GM12892 (cell line): ENCODE data around the gene PCF11.

Experiments
- POLR2A ChIP-seq: IDR thresholded peaks from 2 replicates; pipeline ENCODE4 v1.6.1; 2011; ENCODE audit warnings: low read depth, low read length, control low read depth
- TAF1 ChIP-seq: IDR thresholded peaks from 2 replicates; pipeline ENCODE4 v1.6.1; 2011; ENCODE audit warnings: low read depth, mild to moderate bottlenecking, control low read depth, low read length, borderline replicate concordance

GRCh38 chr11:83150450-83150849 lies 6.5 kb upstream of the PCF11 start:
- TF ChIP-seq POLR2A (no peak), TAF1 (no peak)
